Measurements from ENCODE around the gene FEN1.

FEN1 gene

DNA sequence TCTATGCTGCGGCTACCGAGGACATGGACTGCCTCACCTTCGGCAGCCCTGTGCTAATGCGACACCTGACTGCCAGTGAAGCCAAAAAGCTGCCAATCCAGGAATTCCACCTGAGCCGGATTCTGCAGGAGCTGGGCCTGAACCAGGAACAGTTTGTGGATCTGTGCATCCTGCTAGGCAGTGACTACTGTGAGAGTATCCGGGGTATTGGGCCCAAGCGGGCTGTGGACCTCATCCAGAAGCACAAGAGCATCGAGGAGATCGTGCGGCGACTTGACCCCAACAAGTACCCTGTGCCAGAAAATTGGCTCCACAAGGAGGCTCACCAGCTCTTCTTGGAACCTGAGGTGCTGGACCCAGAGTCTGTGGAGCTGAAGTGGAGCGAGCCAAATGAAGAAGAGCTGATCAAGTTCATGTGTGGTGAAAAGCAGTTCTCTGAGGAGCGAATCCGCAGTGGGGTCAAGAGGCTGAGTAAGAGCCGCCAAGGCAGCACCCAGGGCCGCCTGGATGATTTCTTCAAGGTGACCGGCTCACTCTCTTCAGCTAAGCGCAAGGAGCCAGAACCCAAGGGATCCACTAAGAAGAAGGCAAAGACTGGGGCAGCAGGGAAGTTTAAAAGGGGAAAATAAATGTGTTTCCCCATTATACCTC is 3.3 kb downstream of the FEN1 start:
- 0 out of 2 replicates have a peak, but pooled peaks cover 3% of the 10 kb centered on the region for H3K4me1 ChIP-seq (ENCODE audit: control insufficient read depth, insufficient read depth, low read length)
- no peaks in the 10 kb centered on the region for H3K9me3 ChIP-seq (ENCODE audit: control insufficient read depth, insufficient read depth, low read depth, low read length)
- H3K4me3 ChIP-seq (ENCODE audit: low read depth, low read length): no peak overlapping the region
- no peak for TF ChIP-seq ZNF621 (tag by site-specific recombination; IDR thresholded peaks at IDR 0.05)
- TF ChIP-seq ZSCAN5A (tag by site-specific recombination; IDR thresholded peaks at IDR 0.05): no peak
- no peak for TF ChIP-seq ZNF362 (tag by site-specific recombination; IDR thresholded peaks at IDR 0.05)
- no peak for TF ChIP-seq ZNF184 (tag by site-specific recombination; IDR thresholded peaks at IDR 0.05)
- no peak for TF ChIP-seq ZNF140 (tag by site-specific recombination; IDR thresholded peaks at IDR 0.05)
- H3K36me3 ChIP-seq (ENCODE audit: control insufficient read depth in 2 of 2, insufficient read depth in 1 of 2, low read length in 2 of 2): peaks cover 0 to 59% of the 10 kb centered on the region in 2 experiments; a peak in 2 of 3 replicates
- H3K27ac ChIP-seq (ENCODE audit: extremely low read depth, low read depth, low read length): no peak overlapping the region
- POLR2A ChIA-PET: interaction anchor here (1.1 to 1.7 kb wide), 3 partner anchors 21 to 286 kb away, joined by 4 to 8 read pairs (median 6); partner anchors contain the start of gene FADS1
- CTCF ChIA-PET: interaction anchor here (0.6 to 5.1 kb wide), 13 partner anchors 8 to 308 kb away, joined by 3 to 57 read pairs (median 20); partner anchors contain the start of genes FADS1 and FADS2

GRCh38 chr11:61797263-61797944 is 4.7 kb downstream of the FEN1 start:
- POLR2A ChIA-PET: interaction anchor here (0.6 to 2.5 kb wide), 11 partner anchors 9 to 284 kb away, joined by 3 to 13 read pairs (median 6); partner anchors contain the start of genes FADS1 and FADS2
- no peaks in the 10 kb centered on the region for H3K9me3 ChIP-seq (ENCODE audit: control insufficient read depth, insufficient read depth, low read depth, low read length)
- H3K4me3 ChIP-seq (ENCODE audit: low read depth, low read length): no peak overlapping the region
- CTCF ChIA-PET: interaction anchor here (0.5 to 5.1 kb wide), 45 partner anchors 9 to 637 kb away, joined by 3 to 57 read pairs (median 4); partner anchors contain the start of genes FADS1 and FADS2
- no peak overlapping the region for H3K27ac ChIP-seq (ENCODE audit: extremely low read depth, low read depth, low read length)
- H3K4me1 ChIP-seq (ENCODE audit: control insufficient read depth, insufficient read depth, low read length): 0 out of 2 replicates have a peak, but pooled peaks cover 3% of the 10 kb centered on the region
- H3K36me3 ChIP-seq (ENCODE audit: control insufficient read depth in 2 of 2, insufficient read depth in 1 of 2, low read length in 2 of 2): peaks cover 0 to 73% of the 10 kb centered on the region in 2 experiments; a peak in 2 of 3 replicates
- TF ChIP-seq ZBTB48 (tag by site-specific recombination; IDR thresholded peaks at IDR 0.05) (no peak), ZBTB44 (tag by site-specific recombination; IDR thresholded peaks at IDR 0.05) (0 out of 2 replicates have a peak, but pooled peaks have one; percentile 9), ZNF660 (tag by site-specific recombination; IDR thresholded peaks at IDR 0.05) (peak; percentile 82; the same call in 1 of the 2 replicates), ZNF488 (tag by site-specific recombination; IDR thresholded peaks at IDR 0.05) (no peak), KLF17 (tag by site-specific recombination; IDR thresholded peaks at IDR 0.05) (no peak), YY1 (tag by site-specific recombination; IDR thresholded peaks at IDR 0.05) (0 out of 2 replicates have a peak, but pooled peaks have one; percentile 49), PRDM1 (tag by site-specific recombination; IDR thresholded peaks at IDR 0.05) (peak; percentile 47; the same call in 1 of the 2 replicates), ZIC2 (tag by site-specific recombination; IDR thresholded peaks at IDR 0.05) (no peak), KLF9 (tag by site-specific recombination; IDR thresholded peaks at IDR 0.05; ENCODE audit: low read depth) (no peak), KLF10 (tag by site-specific recombination; IDR thresholded peaks at IDR 0.05) (peak; percentile 11; the same call in 1 of the 2 replicates), YY2 (tag by site-specific recombination; IDR thresholded peaks at IDR 0.05) (0 out of 2 replicates have a peak, but pooled peaks have one; percentile 34), ZNF654 (tag by site-specific recombination; IDR thresholded peaks at IDR 0.05; ENCODE audit: low read depth) (peak; percentile 86), TCF7L2 (IDR thresholded peaks at IDR 0.05; ENCODE audit: borderline replicate concordance, low read depth, low read length) (0 out of 2 replicates have a peak, but pooled peaks have one; percentile 61), ZNF366 (tag by site-specific recombination; conservative IDR thresholded peaks at IDR 0.05) (0 out of 2 replicates have a peak, but pooled peaks have one; percentile 31), ZNF239 (tag by site-specific recombination; IDR thresholded peaks at IDR 0.05) (no peak), KLF7 (tag by site-specific recombination; IDR thresholded peaks at IDR 0.05; ENCODE audit: borderline replicate concordance) (no peak)
- TF ChIP-seq, protein P1, sequence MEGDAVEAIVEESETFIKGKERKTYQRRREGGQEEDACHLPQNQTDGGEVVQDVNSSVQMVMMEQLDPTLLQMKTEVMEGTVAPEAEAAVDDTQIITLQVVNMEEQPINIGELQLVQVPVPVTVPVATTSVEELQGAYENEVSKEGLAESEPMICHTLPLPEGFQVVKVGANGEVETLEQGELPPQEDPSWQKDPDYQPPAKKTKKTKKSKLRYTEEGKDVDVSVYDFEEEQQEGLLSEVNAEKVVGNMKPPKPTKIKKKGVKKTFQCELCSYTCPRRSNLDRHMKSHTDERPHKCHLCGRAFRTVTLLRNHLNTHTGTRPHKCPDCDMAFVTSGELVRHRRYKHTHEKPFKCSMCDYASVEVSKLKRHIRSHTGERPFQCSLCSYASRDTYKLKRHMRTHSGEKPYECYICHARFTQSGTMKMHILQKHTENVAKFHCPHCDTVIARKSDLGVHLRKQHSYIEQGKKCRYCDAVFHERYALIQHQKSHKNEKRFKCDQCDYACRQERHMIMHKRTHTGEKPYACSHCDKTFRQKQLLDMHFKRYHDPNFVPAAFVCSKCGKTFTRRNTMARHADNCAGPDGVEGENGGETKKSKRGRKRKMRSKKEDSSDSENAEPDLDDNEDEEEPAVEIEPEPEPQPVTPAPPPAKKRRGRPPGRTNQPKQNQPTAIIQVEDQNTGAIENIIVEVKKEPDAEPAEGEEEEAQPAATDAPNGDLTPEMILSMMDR (tag by site-specific recombination; IDR thresholded peaks at IDR 0.05): peak; percentile 72
- TF ChIP-seq, protein P2, sequence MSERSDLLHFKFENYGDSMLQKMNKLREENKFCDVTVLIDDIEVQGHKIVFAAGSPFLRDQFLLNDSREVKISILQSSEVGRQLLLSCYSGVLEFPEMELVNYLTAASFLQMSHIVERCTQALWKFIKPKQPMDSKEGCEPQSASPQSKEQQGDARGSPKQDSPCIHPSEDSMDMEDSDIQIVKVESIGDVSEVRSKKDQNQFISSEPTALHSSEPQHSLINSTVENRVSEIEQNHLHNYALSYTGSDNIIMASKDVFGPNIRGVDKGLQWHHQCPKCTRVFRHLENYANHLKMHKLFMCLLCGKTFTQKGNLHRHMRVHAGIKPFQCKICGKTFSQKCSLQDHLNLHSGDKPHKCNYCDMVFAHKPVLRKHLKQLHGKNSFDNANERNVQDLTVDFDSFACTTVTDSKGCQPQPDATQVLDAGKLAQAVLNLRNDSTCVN (tag by site-specific recombination; optimal IDR thresholded peaks at IDR 0.05): no peak
